Cardiac muscle cell (in vitro differentiated cells and primary cell): ENCODE data around the gene GZMM. TPM values are rescaled to one million over a fixed set of nuclear protein-coding genes. Genes with fewer than 3 reads are reported as not detected.

ENCODE experiments used
- DNase-seq, 2 donors: peaks; one replicate each; pipeline versions ENCODE4 v3.0.0 to v3.0.0-alpha.2; 2010 to 2017; ENCODE audit warnings: low read depth in 1 of 2, low spot score in 1 of 2
- H3K27ac ChIP-seq: fragments of 200-600 bp; sonication (generic); 2 replicates; pipeline ENCODE4 v1.5.1; 2016
- H3K27me3 ChIP-seq: fragments of 200-600 bp; sonication (generic); 2 replicates; pipeline ENCODE4 v1.6.0; 2016; ENCODE audit warnings: control low read depth
- H3K36me3 ChIP-seq: fragments of 200-600 bp; sonication (generic); 2 replicates; pipeline ENCODE4 v1.5.1; 2016; ENCODE audit warnings: control low read depth
- H3K4me1 ChIP-seq: fragments of 200-600 bp; sonication (generic); 2 replicates; pipeline ENCODE4 v1.8.1; 2017; ENCODE audit warnings: low read depth, mild to moderate bottlenecking, mixed run types
- H3K4me3 ChIP-seq: fragments of 200-600 bp; sonication (generic); 2 replicates; pipeline ENCODE4 v1.5.1; 2016; ENCODE audit warnings: mild to moderate bottlenecking
- H3K9me3 ChIP-seq: fragments of 200-600 bp; sonication (generic); 2 replicates; pipeline ENCODE4 v1.5.1; 2017; ENCODE audit warnings: low read depth, mild to moderate bottlenecking, control low read depth
- CTCF ChIP-seq: IDR thresholded peaks from 2 replicates; pipeline ENCODE4 v1.5.1; 2012; ENCODE audit warnings: low read depth, mild to moderate bottlenecking, low read length
- polyA plus RNA-seq: library from polyadenylated mRNA; unstranded; fragments of >200 nt; fragmentation: Nextera tagmentation; extraction: Ambion mirVana; gene quantifications from 2 replicates; pipeline ENCODE4 v1.2.1, GENCODE V29; 2016
- total RNA-seq: library from RNA; depleted of rRNA; stranded (reverse); fragments of >200 nt; gene quantifications from 2 replicates; pipeline ENCODE4 v1.2.3, GENCODE V29; 2016

Gene GZMM
- total and polyA plus RNA-seq, 2 experiments from 2014 or later: 0.39 TPM; not detected in 1

- no peak for TF ChIP-seq CTCF
- no peak overlapping the region for H3K27ac ChIP-seq
- no peak for DNase-seq
- no peaks in the 10 kb centered on the region for H3K9me3 ChIP-seq
- no peaks in the 10 kb centered on the region for H3K27me3 ChIP-seq
- H3K36me3 ChIP-seq: no peaks in the 10 kb centered on the region
- no peaks in the 10 kb centered on the region for H3K4me1 ChIP-seq
- no peak overlapping the region for H3K4me3 ChIP-seq
Observed at GRCh38 chr19:556611-557382, 12.9 kb downstream of the GZMM start.

- TF ChIP-seq CTCF: no peak
- Histone ChIP-seq H3K4me1 (no peaks in the 10 kb centered on the region), H3K27ac (no peak overlapping the region), H3K4me3 (no peak overlapping the region), H3K36me3 (no peaks in the 10 kb centered on the region), H3K27me3 (no peaks in the 10 kb centered on the region), H3K9me3 (no peaks in the 10 kb centered on the region)
- DNase-seq: peak in 1 of 2 donors; percentile 72
Observed at GRCh38 chr19:558770-559439, 15.1 kb downstream of the GZMM start.

- no peaks in the 10 kb centered on the region for H3K27me3 ChIP-seq
- H3K4me1 ChIP-seq: no peaks in the 10 kb centered on the region
- H3K27ac ChIP-seq: no peak overlapping the region
- H3K9me3 ChIP-seq: no peaks in the 10 kb centered on the region
- no peak for DNase-seq
- no peaks in the 10 kb centered on the region for H3K36me3 ChIP-seq
- no peak overlapping the region for H3K4me3 ChIP-seq
- no peak for TF ChIP-seq CTCF
Observed at GRCh38 chr19:560121-560520, 16.3 kb downstream of the GZMM start.

- DNase-seq: peak; percentile 64 to 94
- no peaks in the 10 kb centered on the region for H3K9me3 ChIP-seq
- TF ChIP-seq CTCF: no peak
- H3K27ac ChIP-seq: peak overlapping the region; percentile 75
- no peak overlapping the region for H3K4me3 ChIP-seq
- H3K36me3 ChIP-seq: no peaks in the 10 kb centered on the region
- no peaks in the 10 kb centered on the region for H3K27me3 ChIP-seq
- peaks cover 5% of the 10 kb centered on the region for H3K4me1 ChIP-seq
Observed at GRCh38 chr19:566403-566802, 22.6 kb downstream of the GZMM start.

- no peak for DNase-seq
- Histone ChIP-seq H3K4me1 (peaks cover 5% of the 10 kb centered on the region), H3K27ac (peak overlapping the region; percentile 75), H3K27me3 (no peaks in the 10 kb centered on the region), H3K4me3 (no peak overlapping the region), H3K9me3 (no peaks in the 10 kb centered on the region), H3K36me3 (no peaks in the 10 kb centered on the region)
- TF ChIP-seq CTCF: no peak
Observed at GRCh38 chr19:566844-567243, 23.0 kb downstream of the GZMM start.
